ENCODE measurements around the gene SYCN. TPM values are rescaled to one million over a fixed set of nuclear protein-coding genes. Genes with fewer than 3 reads are reported as not detected.
A peak's percentile ranks its signal among the peaks of the same experiment; 100 is the strongest.

SYCN gene
- total RNA-seq, 4 donors from 2014 or later: not detected

GRCh38 chr19:39183104-39183503, 21.0 kb downstream of the SYCN start:
- H3K4me3 ChIP-seq (ENCODE audit: low read depth, poor library complexity, severe bottlenecking): no peak overlapping the region
- 65 to 67% methylated on average over 8 of the region's 8 CpGs for WGBS, 2 donors
- no peak for TF ChIP-seq POLR2A (IDR thresholded peaks at IDR 0.05)
- TF ChIP-seq, protein P1, sequence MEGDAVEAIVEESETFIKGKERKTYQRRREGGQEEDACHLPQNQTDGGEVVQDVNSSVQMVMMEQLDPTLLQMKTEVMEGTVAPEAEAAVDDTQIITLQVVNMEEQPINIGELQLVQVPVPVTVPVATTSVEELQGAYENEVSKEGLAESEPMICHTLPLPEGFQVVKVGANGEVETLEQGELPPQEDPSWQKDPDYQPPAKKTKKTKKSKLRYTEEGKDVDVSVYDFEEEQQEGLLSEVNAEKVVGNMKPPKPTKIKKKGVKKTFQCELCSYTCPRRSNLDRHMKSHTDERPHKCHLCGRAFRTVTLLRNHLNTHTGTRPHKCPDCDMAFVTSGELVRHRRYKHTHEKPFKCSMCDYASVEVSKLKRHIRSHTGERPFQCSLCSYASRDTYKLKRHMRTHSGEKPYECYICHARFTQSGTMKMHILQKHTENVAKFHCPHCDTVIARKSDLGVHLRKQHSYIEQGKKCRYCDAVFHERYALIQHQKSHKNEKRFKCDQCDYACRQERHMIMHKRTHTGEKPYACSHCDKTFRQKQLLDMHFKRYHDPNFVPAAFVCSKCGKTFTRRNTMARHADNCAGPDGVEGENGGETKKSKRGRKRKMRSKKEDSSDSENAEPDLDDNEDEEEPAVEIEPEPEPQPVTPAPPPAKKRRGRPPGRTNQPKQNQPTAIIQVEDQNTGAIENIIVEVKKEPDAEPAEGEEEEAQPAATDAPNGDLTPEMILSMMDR (IDR thresholded peaks at IDR 0.05): no peak
- DNase-seq (ENCODE audit: low spot score in 2 of 2): no peak
- intact Hi-C loops (cut with DNase I; ENCODE audit: low total_unique reads): loop anchor here (10.0 kb wide), 1 partner anchor 58 kb away; the partner anchor contains the start of gene PAK4

GRCh38 chr19:39182174-39182505, 21.9 kb downstream of the SYCN start:
- no peak for DNase-seq (ENCODE audit: low spot score in 2 of 2)
- H3K4me3 ChIP-seq (ENCODE audit: low read depth, poor library complexity, severe bottlenecking): no peak overlapping the region
- 63 to 71% methylated on average over 4 of the region's 4 CpGs for WGBS, 2 donors
- intact Hi-C loops (cut with DNase I; ENCODE audit: low total_unique reads): loop anchor here (10.0 kb wide), 1 partner anchor 57 kb away; the partner anchor contains the start of gene PAK4
- TF ChIP-seq, protein P1 (IDR thresholded peaks at IDR 0.05): no peak
- no peak for TF ChIP-seq POLR2A (IDR thresholded peaks at IDR 0.05)

- intact Hi-C loops (cut with DNase I; ENCODE audit: low total_unique reads): loop anchor here (10.0 kb wide), 1 partner anchor 57 kb away; the partner anchor contains the start of gene PAK4
- H3K4me3 ChIP-seq (ENCODE audit: low read depth, poor library complexity, severe bottlenecking): no peak overlapping the region
- no peak for DNase-seq (ENCODE audit: low spot score in 2 of 2)
- WGBS, 2 donors: 81 to 85% methylated on average over 21 of the region's 21 CpGs
- TF ChIP-seq, protein P1 (IDR thresholded peaks at IDR 0.05): no peak
- TF ChIP-seq POLR2A (IDR thresholded peaks at IDR 0.05): no peak
Measured at GRCh38 chr19:39181500-39182173, 22.4 kb downstream of the SYCN start.

DNA sequence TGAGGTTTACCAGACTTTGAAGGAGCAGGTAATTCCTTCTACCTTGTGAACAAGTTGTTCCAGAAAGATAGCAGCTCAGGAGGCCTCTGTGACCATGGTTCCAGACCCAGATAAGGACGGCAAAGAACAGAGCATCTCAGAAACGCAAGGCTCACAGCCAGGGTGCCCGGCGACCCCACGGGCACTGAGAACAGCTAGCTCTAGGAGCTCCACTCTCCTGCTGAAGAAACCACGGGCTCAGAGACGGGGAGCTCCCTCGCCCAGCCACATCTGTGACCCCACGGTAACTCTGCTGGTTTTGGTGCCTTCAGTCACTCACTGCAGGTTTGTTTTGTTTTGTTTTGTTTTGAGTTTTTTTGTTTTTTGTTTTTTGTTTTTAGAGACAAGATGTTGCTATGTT, 23.3 kb downstream of the SYCN start:
- intact Hi-C loops (cut with DNase I; ENCODE audit: low total_unique reads): loop anchor here (10.0 kb wide), 1 partner anchor 56 kb away; the partner anchor contains the start of gene PAK4
- TF ChIP-seq, protein P1 (IDR thresholded peaks at IDR 0.05): no peak
- no peak for TF ChIP-seq POLR2A (IDR thresholded peaks at IDR 0.05)
- WGBS, 2 donors: 84 to 85% methylated on average over 9 of the region's 9 CpGs
- peak in 1 of 2 donors; percentile 83 for DNase-seq (ENCODE audit: low spot score in 2 of 2)
- H3K4me3 ChIP-seq (ENCODE audit: low read depth, poor library complexity, severe bottlenecking): no peak overlapping the region

DNA sequence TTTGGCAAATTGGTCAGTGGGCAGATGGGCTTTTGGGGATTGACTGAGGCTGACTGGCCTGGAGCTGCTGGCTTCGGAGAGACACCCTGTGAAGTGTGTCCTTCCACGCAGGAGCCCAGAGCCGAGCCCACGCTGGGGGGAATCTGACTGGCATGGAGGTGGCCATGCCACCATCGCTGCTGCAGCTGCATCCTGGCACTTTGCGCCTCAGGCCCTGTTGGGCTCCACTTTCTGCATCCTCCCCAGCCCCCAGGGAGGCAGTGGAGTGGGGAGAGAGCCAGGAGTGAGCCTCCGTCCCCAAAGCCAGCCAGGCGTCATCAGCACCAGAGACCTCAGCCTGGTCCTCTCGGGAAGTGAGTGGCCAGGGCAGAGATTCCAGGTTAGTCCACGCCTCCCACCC, 24.3 kb downstream of the SYCN start:
- TF ChIP-seq, protein P1 (IDR thresholded peaks at IDR 0.05): no peak
- TF ChIP-seq POLR2A (IDR thresholded peaks at IDR 0.05): no peak
- DNase-seq (ENCODE audit: low spot score in 2 of 2): no peak
- 86 to 94% methylated on average over 10 of the region's 10 CpGs for WGBS, 2 donors
- intact Hi-C loops (cut with DNase I; ENCODE audit: low total_unique reads): loop anchor here (10.0 kb wide), 1 partner anchor 55 kb away; the partner anchor contains the start of gene PAK4
- H3K4me3 ChIP-seq (ENCODE audit: low read depth, poor library complexity, severe bottlenecking): no peak overlapping the region

All from lower leg skin (tissue), 4 donors.